Raji (cell line): ENCODE results near the gene CTTN.

ENCODE experiments used
- POLR2A ChIP-seq: IDR thresholded peaks from 2 replicates; pipeline ENCODE4 v1.6.1; 2011; ENCODE audit warnings: low read depth, low read length, control low read depth; ENCODE audit not compliant: insufficient read depth

Gene CTTN

DNA sequence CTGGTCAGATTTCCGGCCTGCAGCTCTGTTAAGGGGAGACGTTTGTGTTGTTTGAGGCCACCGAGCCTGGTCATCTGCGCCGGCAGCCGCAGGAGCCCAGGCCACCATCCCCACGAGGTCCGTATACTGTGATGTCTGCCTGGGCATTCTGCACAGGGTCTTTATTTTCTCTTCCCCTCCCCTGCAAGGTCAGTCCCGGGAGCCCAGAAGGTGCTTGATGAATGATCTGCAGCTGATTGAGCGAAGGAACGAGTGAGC, 45.4 kb downstream of the CTTN start:
- TF ChIP-seq POLR2A: no peak

GRCh38 chr11:70445091-70445490, 46.8 kb downstream of the CTTN start:
- no peak for TF ChIP-seq POLR2A

GRCh38 chr11:70445605-70446004, 47.3 kb downstream of the CTTN start:
- TF ChIP-seq POLR2A: no peak

GRCh38 chr11:70448983-70449567, 50.7 kb downstream of the CTTN start:
- no peak for TF ChIP-seq POLR2A

DNA sequence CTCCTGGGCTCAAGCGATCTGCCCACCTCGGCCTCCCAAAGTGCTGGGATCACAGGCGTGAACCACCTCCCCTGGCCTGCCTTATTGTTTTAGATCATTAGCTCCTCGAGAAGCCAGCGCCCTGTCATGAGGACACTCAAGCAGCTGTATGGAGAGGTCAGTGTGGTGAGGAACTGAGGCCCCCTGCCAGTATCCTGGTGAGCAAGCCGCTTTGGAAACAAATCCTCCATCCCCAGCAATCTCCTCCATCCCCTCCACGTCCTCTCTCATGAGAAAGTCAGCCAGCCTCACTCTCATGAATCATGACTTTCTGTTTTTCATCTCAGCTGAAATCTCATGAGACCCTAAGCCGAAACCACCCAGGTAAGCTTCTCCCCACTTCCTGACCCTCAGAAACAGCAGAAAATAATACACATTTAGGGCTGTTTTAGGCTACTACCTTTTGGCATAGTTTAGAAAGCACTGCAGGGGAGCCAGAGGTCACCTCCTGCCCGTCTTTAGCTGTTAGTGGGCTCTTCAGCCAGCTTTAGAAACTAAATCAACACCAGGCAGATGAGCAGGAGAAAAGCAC, 56.0 kb downstream of the CTTN start:
- no peak for TF ChIP-seq POLR2A

GRCh38 chr11:70455354-70455753, 57.0 kb downstream of the CTTN start:
- no peak for TF ChIP-seq POLR2A

GRCh38 chr11:70456921-70457532, 58.7 kb downstream of the CTTN start:
- TF ChIP-seq POLR2A: no peak

DNA sequence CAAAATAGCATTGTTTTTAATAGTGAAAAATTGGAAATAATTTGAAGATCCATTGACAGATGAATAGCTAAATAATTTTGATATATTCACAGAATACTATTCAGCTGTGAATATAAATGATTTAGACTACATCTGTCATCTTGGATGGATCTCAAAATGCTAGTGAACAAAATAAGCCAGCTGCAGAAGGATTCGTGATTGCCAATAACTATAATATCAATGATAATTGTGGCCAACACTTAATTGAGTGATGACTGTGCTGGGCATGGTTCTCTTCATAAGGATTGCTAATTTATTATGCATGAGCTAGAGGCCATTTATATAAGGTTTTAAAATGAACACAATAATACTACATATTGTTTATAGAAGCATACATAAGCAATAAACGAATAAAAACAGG, 60.4 kb downstream of the CTTN start:
- TF ChIP-seq POLR2A: no peak

GRCh38 chr11:70460111-70460510, 61.8 kb downstream of the CTTN start:
- TF ChIP-seq POLR2A: no peak

- no peak for TF ChIP-seq POLR2A
Measured at GRCh38 chr11:70460964-70461363, 62.6 kb downstream of the CTTN start.

GRCh38 chr11:70462818-70463477, 64.6 kb downstream of the CTTN start:
- no peak for TF ChIP-seq POLR2A

DNA sequence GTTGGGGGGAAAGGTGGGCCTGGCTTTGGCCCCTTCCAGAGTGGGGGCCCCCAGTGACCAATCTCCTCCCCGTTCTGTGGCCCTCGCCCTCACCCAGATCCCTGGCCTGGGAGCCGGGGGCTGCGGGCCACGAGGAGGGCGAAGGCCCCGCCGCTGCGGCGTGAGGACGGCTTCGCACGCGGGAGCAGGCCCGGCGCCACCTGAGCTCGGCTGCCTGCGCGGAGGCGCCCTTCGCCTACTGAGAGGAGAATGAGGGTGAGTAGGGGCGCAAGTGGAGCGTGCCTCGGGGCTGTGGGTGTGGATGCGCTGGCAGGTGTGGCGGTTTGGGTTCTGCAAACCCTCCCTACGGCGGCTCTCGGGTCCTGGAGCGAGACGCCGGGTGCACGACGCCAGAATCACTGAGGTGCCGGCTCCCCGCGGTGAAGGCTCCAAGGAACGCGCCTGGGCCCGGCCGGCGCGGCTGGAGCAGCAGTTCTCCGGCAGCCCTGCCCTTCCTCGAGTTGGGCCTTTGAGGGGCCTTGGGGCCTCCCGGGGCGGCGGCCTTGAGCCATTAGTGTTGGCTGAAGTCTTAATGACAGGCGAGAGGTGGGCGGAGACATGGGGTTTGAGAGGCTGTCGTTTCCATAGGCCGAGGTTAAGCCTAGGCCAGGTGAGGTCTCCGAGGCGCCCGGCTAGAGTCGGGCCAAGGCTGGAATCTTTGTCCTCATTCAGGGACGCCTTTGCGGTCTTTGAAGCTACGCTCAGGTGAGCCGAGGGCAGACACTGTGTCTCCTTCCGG, 65.3 kb downstream of the CTTN start:
- no peak for TF ChIP-seq POLR2A

GRCh38 chr11:70464509-70465361, 66.4 kb downstream of the CTTN start:
- no peak for TF ChIP-seq POLR2A

GRCh38 chr11:70466154-70466553, 67.8 kb downstream of the CTTN start:
- no peak for TF ChIP-seq POLR2A

DNA sequence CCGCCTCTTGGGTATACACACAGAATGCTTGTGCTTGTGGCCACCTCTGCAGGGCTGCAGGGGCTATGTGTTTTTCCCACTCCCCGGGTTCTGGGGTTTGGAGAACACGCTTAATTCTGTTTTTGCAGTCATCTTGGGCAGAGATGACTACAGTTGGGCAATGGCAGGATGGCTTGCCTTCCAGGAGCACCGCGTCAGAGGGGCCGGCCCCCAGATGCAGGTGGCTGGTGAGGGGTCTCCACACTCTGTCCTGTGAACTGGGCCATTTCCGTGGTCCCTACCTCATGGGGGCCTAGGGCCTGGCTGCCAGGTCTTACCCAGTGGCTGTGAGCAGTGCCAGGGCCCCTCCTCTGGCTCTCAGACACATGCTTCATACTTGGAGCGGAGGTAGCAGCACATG, 68.3 kb downstream of the CTTN start:
- TF ChIP-seq POLR2A: no peak
